A673 (cell line): ENCODE results near the gene PIK3R1.

Experiments
- EZH2 ChIP-seq: fragments of 200-600 bp; sonication (generic); IDR thresholded peaks from 2 replicates; pipeline ENCODE4 v1.6.1; 2017; ENCODE audit warnings: borderline replicate concordance, low read depth, mild to moderate bottlenecking, mixed read lengths, antibody characterized with exemption, low read length; ENCODE audit not compliant: poor library complexity, severe bottlenecking
- TF ChIP-seq, protein P1 (sequence below): fragments of 300-800, 200-600 bp; sonication (generic); conservative IDR thresholded peaks from 2 replicates; pipeline ENCODE4 v1.5.1; 2017; ENCODE audit warnings: low read depth, mild to moderate bottlenecking, antibody characterized with exemption, low read length, moderate library complexity, mixed read lengths

- TF ChIP-seq, protein P1, sequence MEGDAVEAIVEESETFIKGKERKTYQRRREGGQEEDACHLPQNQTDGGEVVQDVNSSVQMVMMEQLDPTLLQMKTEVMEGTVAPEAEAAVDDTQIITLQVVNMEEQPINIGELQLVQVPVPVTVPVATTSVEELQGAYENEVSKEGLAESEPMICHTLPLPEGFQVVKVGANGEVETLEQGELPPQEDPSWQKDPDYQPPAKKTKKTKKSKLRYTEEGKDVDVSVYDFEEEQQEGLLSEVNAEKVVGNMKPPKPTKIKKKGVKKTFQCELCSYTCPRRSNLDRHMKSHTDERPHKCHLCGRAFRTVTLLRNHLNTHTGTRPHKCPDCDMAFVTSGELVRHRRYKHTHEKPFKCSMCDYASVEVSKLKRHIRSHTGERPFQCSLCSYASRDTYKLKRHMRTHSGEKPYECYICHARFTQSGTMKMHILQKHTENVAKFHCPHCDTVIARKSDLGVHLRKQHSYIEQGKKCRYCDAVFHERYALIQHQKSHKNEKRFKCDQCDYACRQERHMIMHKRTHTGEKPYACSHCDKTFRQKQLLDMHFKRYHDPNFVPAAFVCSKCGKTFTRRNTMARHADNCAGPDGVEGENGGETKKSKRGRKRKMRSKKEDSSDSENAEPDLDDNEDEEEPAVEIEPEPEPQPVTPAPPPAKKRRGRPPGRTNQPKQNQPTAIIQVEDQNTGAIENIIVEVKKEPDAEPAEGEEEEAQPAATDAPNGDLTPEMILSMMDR: no peak
- no peak for TF ChIP-seq EZH2
These were observed 102.1 kb downstream of the PIK3R1 start for GRCh38 chr5:68317646-68318045.
